ENCODE measurements around the gene FRK. TPM values are rescaled to one million over a fixed set of nuclear protein-coding genes. Genes with fewer than 3 reads are reported as not detected.

Gene FRK
- polyA plus RNA-seq, 2 of the 4 experiments (the other 2 are of a cell fraction) = 2.2 to 8.9 TPM

DNA sequence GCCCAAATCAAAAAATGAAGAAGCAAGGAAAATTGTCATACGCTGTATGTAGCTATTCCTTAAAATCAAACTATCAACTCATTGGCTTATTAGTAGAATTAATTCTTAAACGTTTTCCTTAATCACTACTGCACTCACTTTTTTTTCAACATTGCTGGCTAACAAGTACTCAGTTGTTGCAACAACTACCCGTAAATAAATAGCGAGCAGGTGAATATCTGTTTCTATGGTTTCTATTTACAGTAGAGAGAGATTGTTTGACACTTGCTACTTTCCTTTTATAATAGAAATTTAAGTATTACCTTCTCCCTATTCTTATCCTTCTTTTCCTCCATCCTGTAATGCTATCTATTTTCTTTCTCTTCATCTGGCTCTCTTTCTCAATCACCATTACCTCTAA lies 25.1 kb downstream of the FRK start:
- H3K27ac ChIP-seq = peak overlapping the region; percentile 82 to 85
- WGBS (ENCODE audit: missing lambda C conversion rate) = 24% methylated on average over 4 of the region's 4 CpGs
- POLR2A ChIA-PET = interaction anchor here (1.0 kb wide), 1 partner anchor 25 kb away, joined by 3 read pairs; the partner anchor contains the start of gene FRK
- H3K9me3 ChIP-seq = no peaks in the 10 kb centered on the region
- no peak for DNase-seq (ENCODE audit: low read depth in 1 of 2, low spot score in 1 of 2)
- H3K4me3 ChIP-seq = peak overlapping the region; percentile 16; the same call in 2 of the 3 replicates
- no peak for ATAC-seq
- CTCF ChIA-PET = no interaction called here
- no peak for FAIRE-seq
- H3K4me2 ChIP-seq = peak overlapping the region; percentile 83
- TF ChIP-seq MYC (IDR thresholded peaks at IDR 0.05; ENCODE audit: borderline replicate concordance, low read length) (no peak), CEBPB (IDR thresholded peaks at IDR 0.05) (no peak), HOXB13 (CRISPR knock-in tag; IDR thresholded peaks at IDR 0.05; ENCODE audit: low read depth) (no peak), SREBF2 (IDR thresholded peaks at IDR 0.05) (no peak)
- H3K4me1 ChIP-seq = peaks cover 75% of the 10 kb centered on the region

DNA sequence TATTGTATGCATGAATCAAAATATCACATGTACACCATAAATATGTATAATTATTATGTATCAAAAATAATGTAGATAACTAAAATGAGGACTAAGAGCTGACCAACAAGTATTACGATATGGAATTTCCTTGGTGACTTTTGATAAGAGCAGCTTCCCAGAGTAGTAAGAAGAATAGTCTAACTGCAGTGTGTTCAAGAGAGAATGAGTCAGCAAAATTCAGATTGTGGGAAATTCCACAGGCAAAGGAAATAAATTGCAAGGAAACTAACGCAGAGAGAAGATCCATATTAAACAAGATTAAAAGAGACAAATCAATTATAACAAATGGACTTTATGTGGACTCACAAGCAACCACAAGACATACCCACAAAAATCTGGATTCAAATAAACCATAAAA lies 26.4 kb downstream of the FRK start:
- ChIA-PET POLR2A (interaction anchor here (1.2 kb wide), 1 partner anchor 26 kb away, joined by 6 read pairs; the partner anchor contains the start of gene FRK), CTCF (no interaction called here)
- no peak for FAIRE-seq
- 0% methylated on average over 2 of the region's 2 CpGs for WGBS (ENCODE audit: missing lambda C conversion rate)
- no peak overlapping the region for H3K4me3 ChIP-seq
- H3K4me2 ChIP-seq = peak overlapping the region; percentile 83
- H3K27ac ChIP-seq = peak overlapping the region; percentile 82 to 87
- peaks cover 88% of the 10 kb centered on the region for H3K4me1 ChIP-seq
- ATAC-seq = peak in 1 of 2 experiments; percentile 71; a peak in 3 of 6 replicates
- H3K9me3 ChIP-seq = no peaks in the 10 kb centered on the region
- DNase-seq (ENCODE audit: low read depth in 1 of 2, low spot score in 1 of 2) = peak in 1 of 2 experiments; percentile 56
- TF ChIP-seq MAFK (IDR thresholded peaks at IDR 0.05; ENCODE audit: partially characterized antibody) (peak; percentile 99), NR3C1 (IDR thresholded peaks at IDR 0.05) (no peak), NFE2L2 (conservative IDR thresholded peaks at IDR 0.05; ENCODE audit: low read length) (peak; percentile 97), FOSL2 (IDR thresholded peaks at IDR 0.05) (no peak), FOSL2 (CRISPR knock-in tag; IDR thresholded peaks at IDR 0.05) (peak; percentile 29)
- TF ChIP-seq, protein P1, sequence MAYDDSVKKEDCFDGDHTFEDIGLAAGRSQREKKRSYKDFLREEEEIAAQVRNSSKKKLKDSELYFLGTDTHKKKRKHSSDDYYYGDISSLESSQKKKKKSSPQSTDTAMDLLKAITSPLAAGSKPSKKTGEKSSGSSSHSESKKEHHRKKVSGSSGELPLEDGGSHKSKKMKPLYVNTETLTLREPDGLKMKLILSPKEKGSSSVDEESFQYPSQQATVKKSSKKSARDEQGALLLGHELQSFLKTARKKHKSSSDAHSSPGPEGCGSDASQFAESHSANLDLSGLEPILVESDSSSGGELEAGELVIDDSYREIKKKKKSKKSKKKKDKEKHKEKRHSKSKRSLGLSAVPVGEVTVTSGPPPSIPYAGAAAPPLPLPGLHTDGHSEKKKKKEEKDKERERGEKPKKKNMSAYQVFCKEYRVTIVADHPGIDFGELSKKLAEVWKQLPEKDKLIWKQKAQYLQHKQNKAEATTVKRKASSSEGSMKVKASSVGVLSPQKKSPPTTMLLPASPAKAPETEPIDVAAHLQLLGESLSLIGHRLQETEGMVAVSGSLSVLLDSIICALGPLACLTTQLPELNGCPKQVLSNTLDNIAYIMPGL (CRISPR knock-in tag; IDR thresholded peaks at IDR 0.05; ENCODE audit: borderline replicate concordance) = no peak

DNA sequence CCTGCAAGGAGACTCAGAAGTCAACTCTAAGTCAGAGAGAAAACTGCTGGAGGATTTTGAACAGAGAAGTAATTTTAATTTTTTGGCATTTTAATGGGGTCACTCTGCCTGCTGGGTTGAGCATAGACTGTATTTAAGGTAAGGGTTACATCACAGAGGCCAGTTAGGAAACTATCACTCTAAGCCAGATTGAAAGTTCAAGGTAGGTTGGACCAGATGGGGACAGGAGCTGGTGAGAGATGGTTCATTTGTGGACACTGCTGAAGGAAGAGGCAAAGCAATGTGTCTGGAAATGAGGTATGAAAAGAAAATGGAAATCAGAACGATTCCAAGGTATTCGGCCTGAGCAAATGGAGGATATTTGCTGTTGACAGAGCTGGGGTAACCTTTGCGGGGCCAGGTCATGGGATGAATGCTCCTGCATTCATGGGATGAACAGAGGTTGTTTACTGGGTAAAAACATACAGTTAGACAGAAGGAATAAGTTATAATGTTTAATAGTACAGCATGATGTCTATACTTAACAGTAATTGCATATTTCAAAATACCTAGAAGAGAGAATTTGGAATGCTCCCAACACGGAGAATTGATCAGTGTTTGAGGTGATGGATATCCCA lies 26.9 kb downstream of the FRK start:
- no peaks in the 10 kb centered on the region for H3K9me3 ChIP-seq
- FAIRE-seq (no peak), ATAC-seq (peak; percentile 50 to 66; a peak in 3 of 6 replicates), DNase-seq (ENCODE audit: low read depth in 1 of 2, low spot score in 1 of 2) (no peak)
- peak overlapping the region; percentile 82 to 87 for H3K27ac ChIP-seq
- peaks cover 93% of the 10 kb centered on the region for H3K4me1 ChIP-seq
- POLR2A ChIA-PET = interaction anchor here (1.2 kb wide), 1 partner anchor 27 kb away, joined by 6 read pairs; the partner anchor contains the start of gene FRK
- 0 out of 3 replicates have a peak overlapping the region, but pooled peaks have one; percentile 11 for H3K4me3 ChIP-seq
- TF ChIP-seq CHD4 (IDR thresholded peaks at IDR 0.05; ENCODE audit: borderline replicate concordance) = no peak
- no peak for TF ChIP-seq KDM5A (IDR thresholded peaks at IDR 0.05)
- TF ChIP-seq EHF (CRISPR knock-in tag; IDR thresholded peaks at IDR 0.05) = no peak
- no peak for TF ChIP-seq MAX (IDR thresholded peaks at IDR 0.05)
- no peak for TF ChIP-seq NFE2L2 (conservative IDR thresholded peaks at IDR 0.05; ENCODE audit: low read length)
- TF ChIP-seq MAFK (IDR thresholded peaks at IDR 0.05; ENCODE audit: partially characterized antibody) = no peak
- TF ChIP-seq MYC (IDR thresholded peaks at IDR 0.05; ENCODE audit: borderline replicate concordance, low read length) = no peak
- no peak for TF ChIP-seq E2F6 (IDR thresholded peaks at IDR 0.05; ENCODE audit: borderline replicate concordance, low read depth)
- no peak for TF ChIP-seq RCOR1 (IDR thresholded peaks at IDR 0.05; ENCODE audit: low read depth, low read length)
- TF ChIP-seq CHD2 (IDR thresholded peaks at IDR 0.05; ENCODE audit: low read length, partially characterized antibody) = no peak
- no peak for TF ChIP-seq RAD21 (conservative IDR thresholded peaks at IDR 0.05 in 1 of 2, IDR thresholded peaks at IDR 0.05 in 1 of 2)
- TF ChIP-seq HOXB13 (CRISPR knock-in tag; IDR thresholded peaks at IDR 0.05; ENCODE audit: low read depth) = no peak
- no peak for TF ChIP-seq RARB (CRISPR knock-in tag; IDR thresholded peaks at IDR 0.05)
- no peak for TF ChIP-seq EP300 (IDR thresholded peaks at IDR 0.05)
- TF ChIP-seq BHLHE40 (IDR thresholded peaks at IDR 0.05; ENCODE audit: low read depth, low read length) = no peak
- no peak for TF ChIP-seq CBX8 (IDR thresholded peaks at IDR 0.05)
- WGBS (ENCODE audit: missing lambda C conversion rate) = 2% methylated on average over 4 of the region's 4 CpGs
- CTCF ChIA-PET = interaction anchor here (1.1 kb wide), 1 partner anchor 67 kb away, joined by 3 read pairs; the partner anchor contains the start of gene NT5DC1
- H3K4me2 ChIP-seq = peak overlapping the region; percentile 83
